ENCODE results near the gene FRG2. TPM values are rescaled to one million over a fixed set of nuclear protein-coding genes. Genes with fewer than 3 reads are reported as not detected.
"Not testable (repeated sequence)": the region's sequence is repeated elsewhere in the genome, so short reads cannot be mapped to it uniquely, and the experiment has no call there.

Gene FRG2
- total RNA-seq (2014; rRNA removed; shearing (Covaris generic)) = not detected in 2 replicates

DNA sequence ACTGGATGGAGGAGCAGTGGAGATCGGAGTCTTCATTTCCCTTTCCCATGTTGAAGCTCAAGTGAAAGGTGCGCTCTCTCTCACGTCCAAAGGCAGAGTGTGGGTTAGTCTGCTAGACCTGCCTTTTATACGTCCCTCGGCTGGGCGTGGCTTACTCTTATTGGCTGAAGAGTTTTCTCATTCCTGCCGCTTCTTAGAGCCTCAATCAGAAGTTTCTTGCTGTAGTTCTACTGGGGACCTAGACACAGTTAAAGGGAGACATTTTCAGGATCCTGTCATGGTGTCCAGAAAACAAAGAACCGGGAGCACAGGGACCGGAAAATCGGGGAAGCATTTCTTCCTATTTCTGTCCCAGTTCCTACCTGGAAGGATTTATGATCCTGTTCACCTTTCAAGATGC lies at the start of gene FRG2:
FRG2 (minus strand) TSS at position 101 of the 400 bp plus-strand sequence; CDS start at position 49, 52 bp downstream.
- DNase-seq (ENCODE audit: low spot score) = not testable (repeated sequence)

DNA sequence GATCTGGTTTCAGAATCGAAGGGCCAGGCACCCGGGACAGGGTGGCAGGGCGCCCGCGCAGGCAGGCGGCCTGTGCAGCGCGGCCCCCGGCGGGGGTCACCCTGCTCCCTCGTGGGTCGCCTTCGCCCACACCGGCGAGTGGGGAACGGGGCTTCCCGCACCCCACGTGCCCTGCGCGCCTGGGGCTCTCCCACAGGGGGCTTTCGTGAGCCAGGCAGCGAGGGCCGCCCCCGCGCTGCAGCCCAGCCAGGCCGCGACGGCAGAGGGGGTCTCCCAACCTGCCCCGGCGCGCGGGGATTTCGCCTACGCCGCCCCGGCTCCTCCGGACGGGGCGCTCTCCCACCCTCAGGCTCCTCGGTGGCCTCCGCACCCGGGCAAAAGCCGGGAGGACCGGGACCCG lies 41.3 kb upstream of the FRG2 start:
- not testable (repeated sequence) for DNase-seq (ENCODE audit: low spot score)

DNA sequence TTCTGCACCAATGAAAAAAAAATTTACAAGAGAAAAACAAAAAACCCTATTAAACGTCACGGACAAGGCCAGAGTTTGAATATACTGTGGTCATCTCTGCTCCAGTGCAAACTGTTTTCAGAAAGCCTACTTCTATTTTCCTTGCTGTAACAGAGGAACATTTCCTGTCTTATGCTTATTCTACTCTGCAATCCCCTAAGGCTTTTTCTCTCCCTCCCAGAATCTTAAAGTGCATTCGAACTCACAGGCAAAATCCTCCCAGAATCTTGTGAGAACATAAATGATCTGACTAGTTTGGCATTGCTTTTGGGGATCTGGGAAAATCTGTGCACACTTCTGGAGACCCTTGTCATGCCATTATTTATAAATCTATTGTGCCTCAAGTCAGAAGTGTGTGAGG lies 37.7 kb upstream of the FRG2 start:
- not testable (repeated sequence) for DNase-seq (ENCODE audit: low spot score)

DNA sequence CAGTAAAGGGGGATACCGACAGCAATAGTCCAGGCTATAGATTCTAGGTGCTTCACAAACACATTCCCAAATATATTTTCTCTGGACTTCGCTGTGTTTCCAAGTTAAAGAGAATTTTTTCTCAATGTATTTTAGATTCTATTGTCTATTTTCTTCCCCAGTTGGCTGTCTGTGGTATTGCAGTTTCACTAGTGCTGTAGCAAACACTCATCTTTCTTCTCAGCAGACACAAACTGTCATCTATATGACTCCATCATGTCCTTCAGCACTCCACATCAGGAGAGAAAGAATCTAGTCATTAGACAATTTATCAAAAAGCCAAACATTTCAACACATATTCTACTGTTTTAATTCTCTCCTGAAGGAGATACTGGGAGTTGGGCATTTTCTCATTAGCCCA lies 37.3 kb upstream of the FRG2 start, which contains the start of gene DBET:
DBET (plus strand) TSS at position 161 of the 400 bp plus-strand sequence.
- DNase-seq (ENCODE audit: low spot score) = not testable (repeated sequence)

GRCh38 chr4:190058997-190059396 lies 31.9 kb upstream of the FRG2 start:
- not testable (repeated sequence) for DNase-seq (ENCODE audit: low spot score)

GRCh38 chr4:190049378-190050239 lies 22.6 kb upstream of the FRG2 start:
- DNase-seq (ENCODE audit: low spot score) = not testable (repeated sequence)

DNA sequence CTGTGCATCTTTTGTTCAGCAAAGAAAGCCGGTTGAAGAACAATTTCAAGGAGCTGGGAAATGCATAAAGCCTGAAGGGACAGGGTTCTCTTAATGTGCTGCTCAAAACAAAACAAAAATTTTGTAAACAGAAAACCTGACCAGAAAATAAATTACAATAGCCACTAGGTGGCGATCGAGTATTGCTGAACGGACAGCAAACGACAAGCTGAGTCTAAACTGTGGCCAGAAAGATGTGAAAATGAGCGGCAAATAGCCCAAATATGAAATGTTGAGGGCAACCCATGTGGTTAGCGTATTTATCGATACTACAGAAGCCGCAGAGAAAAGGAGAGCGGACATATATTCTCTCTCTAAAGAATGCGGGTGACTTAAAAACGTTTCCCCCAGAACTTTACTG lies 20.6 kb upstream of the FRG2 start:
- not testable (repeated sequence) for DNase-seq (ENCODE audit: low spot score)

DNA sequence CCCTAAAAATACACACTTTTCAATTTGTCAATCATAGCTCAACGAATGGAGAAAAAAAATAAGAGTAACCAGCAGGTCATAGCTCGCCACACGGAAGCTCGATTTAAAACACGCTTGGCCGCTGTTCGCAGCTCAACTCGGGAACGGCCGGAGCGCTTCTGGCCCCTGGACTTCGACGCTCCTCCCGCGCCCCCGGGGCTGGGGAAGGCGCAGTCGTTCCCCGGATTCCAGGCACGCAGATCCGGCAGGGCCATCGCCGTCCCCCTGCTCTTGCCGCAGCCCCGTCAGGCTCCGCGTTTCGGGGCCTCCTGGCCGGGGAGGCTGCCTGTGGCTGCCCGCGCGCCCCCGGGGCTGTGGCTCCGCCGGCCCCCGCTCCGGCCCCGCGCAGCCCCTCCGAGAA lies 13.8 kb upstream of the FRG2 start:
- DNase-seq (ENCODE audit: low spot score) = not testable (repeated sequence)

DNA sequence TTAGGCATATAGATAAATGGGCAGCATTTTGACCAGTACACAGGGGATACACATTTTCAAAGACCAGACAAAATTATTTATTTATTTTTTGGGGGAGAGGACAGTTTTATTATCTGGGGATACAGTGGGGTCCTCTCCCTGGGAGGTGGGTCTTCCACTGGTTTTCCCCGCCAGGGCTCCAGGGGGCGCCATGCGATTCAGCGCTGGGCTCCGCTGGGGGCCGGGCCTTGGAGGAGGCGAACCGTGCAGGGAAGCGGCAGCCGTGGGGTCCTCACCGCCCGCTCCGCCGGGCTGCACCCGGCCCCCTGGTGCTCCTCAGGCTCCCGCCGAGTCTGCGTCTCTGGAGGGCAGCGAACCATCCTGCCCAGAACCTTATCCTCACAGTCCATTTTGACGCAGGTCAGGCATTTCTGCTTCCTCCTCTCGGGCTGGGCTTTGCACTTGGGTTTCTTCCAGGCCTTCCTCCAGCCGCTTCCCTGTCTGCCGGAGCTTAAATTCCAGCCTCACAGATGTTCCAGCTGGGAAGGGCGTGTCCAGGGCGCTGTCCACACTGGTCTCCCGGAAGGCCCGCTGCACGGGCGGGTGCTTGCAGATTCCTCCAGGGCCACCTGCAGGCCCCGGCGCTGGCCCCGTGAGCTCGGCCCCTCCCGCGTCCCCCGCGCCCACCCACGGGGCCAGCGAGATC lies 10.8 kb upstream of the FRG2 start:
- DNase-seq (ENCODE audit: low spot score) = not testable (repeated sequence)

DNA sequence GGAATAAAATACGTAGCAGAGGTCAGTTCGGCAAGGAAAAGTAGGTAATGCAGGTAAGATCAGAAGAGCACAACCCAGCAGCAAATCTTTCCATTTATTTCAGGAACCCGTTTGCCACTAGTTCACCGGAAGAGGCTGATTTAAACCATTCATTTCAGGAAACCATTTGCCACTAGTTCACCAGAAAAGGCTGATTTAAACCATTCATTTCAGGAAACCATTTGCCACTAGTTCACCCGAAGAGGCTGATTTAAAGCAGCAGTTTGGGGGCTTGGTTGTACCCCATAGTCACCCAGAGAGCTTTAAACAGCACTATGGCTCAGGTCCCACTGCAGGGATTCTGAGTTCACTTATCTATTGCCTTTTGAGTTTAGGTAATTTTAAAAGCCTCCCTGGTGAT lies 4.2 kb upstream of the FRG2 start:
- DNase-seq (ENCODE audit: low spot score) = not testable (repeated sequence)

GRCh38 chr4:190022614-190023281 lies 4.3 kb downstream of the FRG2 start:
- not testable (repeated sequence) for DNase-seq (ENCODE audit: low spot score)

GRCh38 chr4:190021973-190022372 lies 5.1 kb downstream of the FRG2 start:
- DNase-seq (ENCODE audit: low spot score) = not testable (repeated sequence)

- no peak for DNase-seq (ENCODE audit: low spot score)
Measured at GRCh38 chr4:190020790-190021717, 6.0 kb downstream of the FRG2 start.

DNA sequence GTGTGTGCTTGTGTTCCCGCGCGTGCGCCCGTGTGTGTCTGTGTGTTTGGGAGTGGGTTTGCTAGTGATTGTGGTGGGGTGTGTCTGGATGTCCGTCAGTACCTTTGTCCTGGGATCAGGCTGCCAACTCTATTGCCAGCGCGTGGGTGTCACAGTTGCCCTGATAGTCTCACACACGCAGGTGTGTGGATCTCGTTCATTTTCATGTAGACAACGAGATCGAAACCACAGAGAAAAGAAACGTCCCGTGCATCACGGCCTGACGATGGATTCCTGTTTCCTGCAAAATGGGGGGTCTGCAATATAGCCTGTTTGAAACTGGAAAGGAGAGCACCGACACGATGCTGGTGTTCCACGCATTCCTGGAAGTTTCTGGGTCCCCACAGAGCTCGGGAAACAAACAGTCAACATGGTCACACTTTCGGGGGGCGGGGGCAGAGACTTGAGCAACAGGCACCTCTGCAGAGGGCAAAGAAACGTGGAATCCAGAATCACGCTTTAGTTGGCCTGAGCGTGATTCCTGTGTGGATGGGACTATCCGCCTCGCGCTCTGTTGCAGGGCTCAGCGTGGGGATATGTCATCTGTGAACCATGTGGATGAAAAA lies 7.1 kb downstream of the FRG2 start:
- not testable (repeated sequence) for DNase-seq (ENCODE audit: low spot score)

- DNase-seq (ENCODE audit: low spot score) = no peak
Measured at GRCh38 chr4:190019023-190019858, 7.8 kb downstream of the FRG2 start.

GRCh38 chr4:190018201-190018920 lies 8.7 kb downstream of the FRG2 start:
- no peak for DNase-seq (ENCODE audit: low spot score)

- DNase-seq (ENCODE audit: low spot score) = no peak
Measured at GRCh38 chr4:190017357-190018200, 9.5 kb downstream of the FRG2 start.
